GM12873 (cell line): Measurements from ENCODE around the gene INHA.
A peak's percentile ranks its signal among the peaks of the same experiment; 100 is the strongest.

Experiments used
- TF ChIP-seq, protein P1 (sequence below): IDR thresholded peaks from 2 replicates; pipeline ENCODE4 v1.5.1; 2012; ENCODE audit warnings: low read depth, mild to moderate bottlenecking, moderate library complexity, low read length, control low read depth; ENCODE audit not compliant: insufficient read depth; ENCODE audit errors: missing control alignments

INHA gene

DNA sequence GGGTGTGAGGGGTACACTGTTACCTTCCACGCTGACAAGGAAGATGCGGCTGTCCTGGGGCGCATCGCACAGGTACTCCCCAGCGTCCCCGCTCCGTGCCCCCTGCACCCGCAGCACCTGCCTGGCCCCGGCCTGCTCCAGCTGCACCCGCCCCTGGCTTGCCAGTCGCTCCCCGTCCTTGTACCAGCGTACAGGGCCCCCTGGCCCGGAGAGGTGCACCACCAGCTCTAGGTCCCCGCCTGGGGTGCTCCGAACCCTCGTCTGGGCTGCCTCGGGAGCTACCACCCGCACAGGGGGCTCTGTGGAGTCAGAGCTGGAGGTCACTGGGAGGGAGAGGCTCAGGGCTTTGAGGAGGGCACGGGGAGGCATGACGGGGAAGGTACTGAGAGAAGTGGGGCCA lies 14.8 kb upstream of the INHA start:
- TF ChIP-seq, protein P1, sequence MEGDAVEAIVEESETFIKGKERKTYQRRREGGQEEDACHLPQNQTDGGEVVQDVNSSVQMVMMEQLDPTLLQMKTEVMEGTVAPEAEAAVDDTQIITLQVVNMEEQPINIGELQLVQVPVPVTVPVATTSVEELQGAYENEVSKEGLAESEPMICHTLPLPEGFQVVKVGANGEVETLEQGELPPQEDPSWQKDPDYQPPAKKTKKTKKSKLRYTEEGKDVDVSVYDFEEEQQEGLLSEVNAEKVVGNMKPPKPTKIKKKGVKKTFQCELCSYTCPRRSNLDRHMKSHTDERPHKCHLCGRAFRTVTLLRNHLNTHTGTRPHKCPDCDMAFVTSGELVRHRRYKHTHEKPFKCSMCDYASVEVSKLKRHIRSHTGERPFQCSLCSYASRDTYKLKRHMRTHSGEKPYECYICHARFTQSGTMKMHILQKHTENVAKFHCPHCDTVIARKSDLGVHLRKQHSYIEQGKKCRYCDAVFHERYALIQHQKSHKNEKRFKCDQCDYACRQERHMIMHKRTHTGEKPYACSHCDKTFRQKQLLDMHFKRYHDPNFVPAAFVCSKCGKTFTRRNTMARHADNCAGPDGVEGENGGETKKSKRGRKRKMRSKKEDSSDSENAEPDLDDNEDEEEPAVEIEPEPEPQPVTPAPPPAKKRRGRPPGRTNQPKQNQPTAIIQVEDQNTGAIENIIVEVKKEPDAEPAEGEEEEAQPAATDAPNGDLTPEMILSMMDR: no peak

GRCh38 chr2:219557791-219558785 lies 14.0 kb upstream of the INHA start:
- TF ChIP-seq, protein P1: no peak

GRCh38 chr2:219559156-219559915 lies 12.8 kb upstream of the INHA start:
- TF ChIP-seq, protein P1: no peak

DNA sequence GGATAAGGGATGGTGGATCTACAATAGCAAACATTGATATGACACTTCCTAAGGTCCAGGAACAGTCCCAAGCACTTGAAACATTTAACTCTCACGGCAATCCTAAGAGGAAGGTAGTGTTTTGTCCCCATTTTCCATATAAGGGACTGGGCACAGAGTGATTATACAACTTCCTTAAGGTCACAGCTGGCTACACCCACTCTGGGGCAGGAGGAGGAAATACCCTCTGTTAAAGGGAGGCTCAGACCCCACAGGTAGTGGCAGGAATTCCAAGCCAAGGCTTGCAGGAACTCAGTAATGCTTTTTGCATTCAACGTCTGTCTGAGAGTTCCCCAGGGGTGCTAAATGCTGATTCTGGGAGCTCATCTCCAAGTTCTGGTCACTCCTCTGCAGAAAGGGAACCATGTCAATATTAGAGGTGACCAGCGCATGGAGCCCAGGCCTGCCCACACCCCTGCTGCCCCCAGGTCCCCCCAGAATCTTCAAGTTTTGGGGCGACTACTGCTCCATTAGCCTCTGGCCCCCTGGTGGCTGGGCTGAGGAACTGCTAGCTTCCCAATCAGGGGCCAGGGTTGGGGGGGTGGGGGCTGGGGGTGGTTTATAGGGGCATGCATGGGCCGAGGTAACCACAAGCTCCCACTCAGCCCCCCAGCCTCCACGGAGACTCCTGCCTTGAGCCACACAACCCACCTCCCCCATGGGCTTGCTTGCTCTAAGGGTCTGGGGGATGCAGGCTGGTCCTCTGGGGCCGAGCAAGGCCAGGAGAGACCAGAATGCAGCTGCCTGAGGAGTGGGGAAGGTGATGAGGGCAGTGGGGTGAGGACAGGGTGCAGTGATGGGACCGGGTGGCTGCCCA lies 11.8 kb upstream of the INHA start:
- TF ChIP-seq, protein P1: peak; percentile 73

- TF ChIP-seq, protein P1: no peak
Measured at GRCh38 chr2:219560893-219561178, 11.3 kb upstream of the INHA start.

DNA sequence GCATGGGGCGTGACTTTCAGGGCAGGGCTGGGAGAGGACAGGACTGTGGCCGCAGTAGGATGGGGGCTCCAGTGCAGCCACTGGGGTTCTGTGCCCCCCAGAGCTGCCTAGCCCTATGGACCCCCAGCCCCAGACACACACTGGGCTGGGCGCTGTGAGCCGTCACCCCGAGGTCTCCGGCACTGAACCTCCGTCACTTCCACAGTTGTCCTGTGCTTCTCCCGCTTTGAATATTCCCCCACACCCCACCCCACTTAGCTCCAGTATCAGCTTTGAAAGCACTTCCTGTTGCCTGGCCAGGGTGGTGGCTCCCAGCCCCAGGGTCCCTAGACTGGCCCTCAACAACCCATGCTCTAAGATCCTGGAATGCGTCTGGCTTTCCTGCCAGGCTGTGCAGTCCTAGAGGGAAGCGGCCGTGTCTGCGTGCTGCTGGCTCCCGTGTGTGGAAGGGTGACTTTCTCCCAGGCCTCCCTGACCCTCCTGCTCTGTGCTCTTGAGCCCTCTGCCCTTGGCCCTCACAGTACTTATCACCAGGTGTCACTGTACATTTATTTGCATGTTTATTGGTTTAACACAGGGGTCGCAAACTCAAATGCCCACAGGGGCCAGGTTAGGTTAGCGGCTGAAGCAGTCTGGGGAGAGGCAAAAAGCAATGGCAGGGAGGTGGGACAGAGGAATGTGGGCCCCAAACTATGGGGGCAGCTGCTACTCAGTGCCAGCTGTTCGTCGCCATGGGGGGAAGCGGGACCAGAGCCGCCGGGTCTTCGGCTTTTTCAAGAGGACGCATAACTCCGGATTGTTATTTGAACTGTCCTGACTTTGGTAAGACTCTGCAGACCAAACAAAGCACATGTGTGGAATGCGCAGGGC lies 10.7 kb upstream of the INHA start:
- TF ChIP-seq, protein P1: no peak
